Activated CD8-positive, alpha-beta T cell treated with anti-CD3 and anti-CD28 coated beads for 36 hours (primary cell): Measurements from ENCODE around the gene NUB1. TPM values are rescaled to one million over a fixed set of nuclear protein-coding genes. Genes with fewer than 3 reads are reported as not detected.

ENCODE experiments used
- ATAC-seq: fragments of 200-7000 bp; cut with Tn5 transposase; one replicate; pipeline ENCODE4 v1.10.0; 2021; ENCODE audit warnings: mild to moderate bottlenecking, moderate library complexity
- CTCF ChIA-PET: fragments of 350-600 bp; sonication (Branson Sonifier 250); formaldehyde crosslinking; loops from one replicate; lab custom pipeline; 2021; ENCODE audit warnings: antibody characterized with exemption; lab: Charles Lee
- POLR2A ChIA-PET: fragments of 350-600 bp; sonication (Branson Sonifier 250); formaldehyde crosslinking; loops from one replicate; lab custom pipeline; 2021; ENCODE audit warnings: antibody characterized with exemption; lab: Charles Lee
- DNase-seq: peaks from one replicate; pipeline ENCODE4 v3.0.0-alpha.2; 2020
- H3K27ac Mint-ChIP-seq: one replicate; pipeline ENCODE4 v1.8.0; 2021; ENCODE audit warnings: mild to moderate bottlenecking, mixed read lengths
- H3K27me3 Mint-ChIP-seq: one replicate; pipeline ENCODE4 v1.8.0; 2021; ENCODE audit warnings: mixed read lengths
- H3K36me3 Mint-ChIP-seq: one replicate; pipeline ENCODE4 v1.8.0; 2021; ENCODE audit warnings: low read depth, mixed read lengths
- H3K4me1 Mint-ChIP-seq: one replicate; pipeline ENCODE4 v1.8.0; 2021; ENCODE audit warnings: low read depth, mixed read lengths
- H3K4me3 Mint-ChIP-seq: one replicate; pipeline ENCODE4 v1.8.0; 2021; ENCODE audit warnings: mild to moderate bottlenecking, moderate library complexity, mixed read lengths
- H3K9me3 Mint-ChIP-seq: one replicate; pipeline ENCODE4 v1.8.0; 2021; ENCODE audit warnings: mixed read lengths
- CTCF ChIP-seq: fragments of 200-600 bp; IDR thresholded peaks from one replicate; pipeline ENCODE4 v1.8.0; 2022; ENCODE audit warnings: antibody characterized with exemption, mild to moderate bottlenecking
- intact Hi-C: fragments of 100-400 bp; cut with micrococcal nuclease; formaldehyde crosslinking; loops from one replicate; pipeline ENCODE4 v1.10.0; 2022
- total RNA-seq, 2 experiments: library from RNA; stranded (reverse); gene quantifications; one replicate each; pipeline ENCODE4 v1.2.3, GENCODE V29; 2021

NUB1 gene
- total RNA-seq, 2 experiments from 2014 or later: 41.0 to 42.5 TPM

GRCh38 chr7:151316896-151317295, 24.7 kb upstream of the NUB1 start:
- ATAC-seq: no peak
- intact Hi-C loops: no loop called here
- peaks cover 8% of the 10 kb centered on the region for H3K9me3 Mint-ChIP-seq
- no peaks in the 10 kb centered on the region for H3K36me3 Mint-ChIP-seq
- H3K4me1 Mint-ChIP-seq: peaks cover 10% of the 10 kb centered on the region
- H3K27ac Mint-ChIP-seq: no peak overlapping the region
- no peak overlapping the region for H3K4me3 Mint-ChIP-seq
- no peak for DNase-seq
- no peaks in the 10 kb centered on the region for H3K27me3 Mint-ChIP-seq
- no peak for TF ChIP-seq CTCF
- CTCF ChIA-PET: interaction anchor here (0.8 to 9.0 kb wide), 9 partner anchors 9 to 132 kb away, joined by 4 to 226 read pairs (median 35); partner anchors contain the start of gene NUB1
- POLR2A ChIA-PET: interaction anchor here (2.9 kb wide), 1 partner anchor 25 kb away, joined by 14 read pairs; the partner anchor contains the start of gene NUB1

GRCh38 chr7:151317936-151318335, 23.7 kb upstream of the NUB1 start:
- Mint-ChIP-seq H3K27me3 (no peaks in the 10 kb centered on the region), H3K27ac (no peak overlapping the region), H3K36me3 (no peaks in the 10 kb centered on the region), H3K4me3 (no peak overlapping the region), H3K9me3 (peaks cover 8% of the 10 kb centered on the region), H3K4me1 (peaks cover 10% of the 10 kb centered on the region)
- POLR2A ChIA-PET: no interaction called here
- CTCF ChIA-PET: interaction anchor here (0.6 to 9.0 kb wide), 7 partner anchors 8 to 131 kb away, joined by 3 to 226 read pairs (median 38); no protein-coding TSS in a partner anchor
- DNase-seq (no peak), ATAC-seq (no peak)
- intact Hi-C loops: no loop called here
- no peak for TF ChIP-seq CTCF

DNA sequence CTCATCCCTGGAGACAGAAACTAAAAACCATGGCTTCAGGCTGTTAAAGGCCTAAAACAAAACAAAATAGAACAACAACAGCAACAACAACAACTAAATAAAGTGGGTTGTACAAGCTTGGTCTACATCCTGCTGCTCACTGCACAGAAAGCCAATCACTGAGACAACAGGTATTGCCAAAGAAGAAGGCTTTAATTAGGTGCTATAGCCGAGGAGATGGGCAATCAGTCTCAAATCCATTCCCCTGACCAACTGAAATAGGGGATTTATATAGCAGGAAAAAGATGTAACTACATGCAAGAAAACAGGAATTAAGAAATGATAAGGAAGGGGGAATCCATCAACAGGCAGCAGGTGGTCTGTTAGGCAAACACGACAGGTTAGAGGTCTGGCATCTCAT, 22.4 kb upstream of the NUB1 start:
- POLR2A ChIA-PET: interaction anchor here (0.6 kb wide), 1 partner anchor 64 kb away, joined by 5 read pairs; no protein-coding TSS in a partner anchor
- no peaks in the 10 kb centered on the region for H3K27me3 Mint-ChIP-seq
- ATAC-seq (no peak), DNase-seq (no peak)
- peaks cover 8% of the 10 kb centered on the region for H3K9me3 Mint-ChIP-seq
- no peak overlapping the region for H3K4me3 Mint-ChIP-seq
- peaks cover 10% of the 10 kb centered on the region for H3K4me1 Mint-ChIP-seq
- intact Hi-C loops: no loop called here
- CTCF ChIA-PET: interaction anchor here (1.5 to 9.0 kb wide), 3 partner anchors 9 to 33 kb away, joined by 3 to 226 read pairs (median 19); no protein-coding TSS in a partner anchor
- H3K36me3 Mint-ChIP-seq: no peaks in the 10 kb centered on the region
- H3K27ac Mint-ChIP-seq: no peak overlapping the region
- TF ChIP-seq CTCF: no peak

GRCh38 chr7:151320263-151320845, 21.3 kb upstream of the NUB1 start:
- H3K36me3 Mint-ChIP-seq: no peaks in the 10 kb centered on the region
- ATAC-seq (no peak), DNase-seq (no peak)
- ChIA-PET POLR2A (interaction anchor here (0.7 to 1.4 kb wide), 2 partner anchors 22 to 31 kb away, joined by 3 read pairs; no protein-coding TSS in a partner anchor), CTCF (interaction anchor here (0.8 to 9.0 kb wide), 8 partner anchors 10 to 181 kb away, joined by 3 to 226 read pairs (median 3); no protein-coding TSS in a partner anchor)
- no peaks in the 10 kb centered on the region for H3K27me3 Mint-ChIP-seq
- TF ChIP-seq CTCF: no peak
- peaks cover 8% of the 10 kb centered on the region for H3K9me3 Mint-ChIP-seq
- H3K4me1 Mint-ChIP-seq: peaks cover 2% of the 10 kb centered on the region
- no peak overlapping the region for H3K27ac Mint-ChIP-seq
- H3K4me3 Mint-ChIP-seq: no peak overlapping the region
- intact Hi-C loops: no loop called here

DNA sequence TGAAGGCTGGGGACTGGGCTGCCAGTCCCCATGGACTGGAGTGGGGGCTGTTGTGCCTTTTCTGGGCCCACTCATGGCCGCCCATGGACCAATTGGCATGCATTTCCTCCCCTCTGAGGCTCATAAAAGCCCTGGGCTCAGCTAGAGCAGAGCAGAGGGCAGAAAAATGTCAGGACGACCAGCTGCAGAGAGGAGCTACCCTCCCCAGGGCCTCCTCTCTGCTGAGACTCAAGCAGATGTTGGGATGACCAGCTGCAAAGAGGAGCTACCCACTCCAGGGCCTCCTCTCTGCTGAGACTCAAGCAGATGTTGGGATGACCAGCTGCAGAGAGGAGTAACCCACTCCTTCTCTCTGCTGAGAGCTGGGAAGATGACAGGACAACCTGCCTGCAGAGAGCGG, 20.3 kb upstream of the NUB1 start:
- Mint-ChIP-seq H3K27ac (no peak overlapping the region), H3K4me3 (no peak overlapping the region), H3K4me1 (peaks cover 2% of the 10 kb centered on the region), H3K36me3 (no peaks in the 10 kb centered on the region), H3K27me3 (no peaks in the 10 kb centered on the region), H3K9me3 (peaks cover 8% of the 10 kb centered on the region)
- intact Hi-C loops: no loop called here
- ChIA-PET CTCF (interaction anchor here (0.7 to 9.0 kb wide), 9 partner anchors 10 to 438 kb away, joined by 3 to 226 read pairs (median 3); no protein-coding TSS in a partner anchor), POLR2A (interaction anchor here (1.4 kb wide), 1 partner anchor 21 kb away, joined by 3 read pairs; no protein-coding TSS in a partner anchor)
- TF ChIP-seq CTCF: no peak
- ATAC-seq (no peak), DNase-seq (no peak)
